Caki2 (cell line): Measurements from ENCODE around the gene UBASH3A. TPM values are rescaled to one million over a fixed set of nuclear protein-coding genes. Genes with fewer than 3 reads are reported as not detected.

Source experiments
- DNase-seq: peaks from one replicate; pipeline ENCODE4 v3.0.0-alpha.2; 2015; ENCODE audit warnings: low read depth
- in situ Hi-C: cut with HindIII; loops from 2 replicates; pipeline ENCODE4 v1.10.0; 2016; ENCODE audit warnings: low sequenced_read_pairs, low pct_unique_long_range_greater_than_20kb, mixed read lengths
- total RNA-seq: library from RNA; depleted of rRNA; stranded (reverse); fragments of >200 nt; shearing (Covaris generic); gene quantifications from 2 replicates; pipeline ENCODE4 v1.2.3, GENCODE V29; 2014; ENCODE audit warnings: low replicate concordance; rRNA removed

The UBASH3A gene
- total RNA-seq, 1 experiment from 2014 or later: not detected

- in situ Hi-C loops: no loop called here
- no peak for DNase-seq
These were observed 81.3 kb downstream of the UBASH3A start for GRCh38 chr21:42484966-42485365.

GRCh38 chr21:42486072-42486471, 82.4 kb downstream of the UBASH3A start:
- in situ Hi-C loops: no loop called here

GRCh38 chr21:42486531-42486930, 82.8 kb downstream of the UBASH3A start:
- DNase-seq: no peak
- in situ Hi-C loops: no loop called here

More at GRCh38 chr21:42486072-42486471, 82.4 kb downstream of the UBASH3A start:
- DNase-seq: no peak

- in situ Hi-C loops: no loop called here
- DNase-seq: no peak
These were observed 85.4 kb downstream of the UBASH3A start for GRCh38 chr21:42489006-42489563.

GRCh38 chr21:42489991-42490390, 86.3 kb downstream of the UBASH3A start:
- in situ Hi-C loops: no loop called here
- DNase-seq: no peak

GRCh38 chr21:42490720-42491119, 87.0 kb downstream of the UBASH3A start:
- no peak for DNase-seq
- in situ Hi-C loops: no loop called here

GRCh38 chr21:42491328-42491727, 87.6 kb downstream of the UBASH3A start:
- DNase-seq: no peak
- in situ Hi-C loops: no loop called here

- in situ Hi-C loops: no loop called here
- DNase-seq: no peak
These were observed 88.5 kb downstream of the UBASH3A start for GRCh38 chr21:42492201-42492600.

GRCh38 chr21:42493109-42494060, 89.7 kb downstream of the UBASH3A start:
- DNase-seq: no peak
- in situ Hi-C loops: no loop called here

- no peak for DNase-seq
- in situ Hi-C loops: no loop called here
These were observed 91.3 kb downstream of the UBASH3A start for GRCh38 chr21:42495027-42495426.

GRCh38 chr21:42495765-42496119, 92.0 kb downstream of the UBASH3A start:
- no peak for DNase-seq
- in situ Hi-C loops: no loop called here

- in situ Hi-C loops: no loop called here
- peak; percentile 100 for DNase-seq
These were observed 92.6 kb downstream of the UBASH3A start, which contains the start of gene RSPH1 for GRCh38 chr21:42496120-42496838. Gene RSPH1 (minus strand): TSS chr21:42496224. CDS start chr21:42496186, 38 bp downstream.

- no peak for DNase-seq
- in situ Hi-C loops: no loop called here
These were observed 93.1 kb downstream of the UBASH3A start for GRCh38 chr21:42496839-42497202.

Other genes starting within 250 kb of the UBASH3A start
- 4.6 and 10.3 TPM in 2 replicates for gene ABCG1, start 184.8 kb upstream of the UBASH3A start, total RNA-seq
- not detected in 2 replicates for gene TFF3, start 88.5 kb upstream of the UBASH3A start, total RNA-seq
- gene TFF2, start 52.9 kb upstream of the UBASH3A start, total RNA-seq: not detected in 2 replicates
- gene TFF1, start 37.4 kb upstream of the UBASH3A start, total RNA-seq: not detected in 2 replicates
- not detected in 2 replicates for gene TMPRSS3, start 7.8 kb upstream of the UBASH3A start, total RNA-seq
- gene RSPH1, start 92.3 kb downstream of the UBASH3A start, total RNA-seq: 0.32 and 2.6 TPM in 2 replicates
- 39.8 and 101 TPM in 2 replicates for gene SLC37A1, start 110.0 kb downstream of the UBASH3A start, total RNA-seq
- 10.1 and 14.6 TPM in 2 replicates for gene PDE9A, start 249.7 kb downstream of the UBASH3A start, total RNA-seq